ENCODE measurements around the gene ALPL. TPM values are rescaled to one million over a fixed set of nuclear protein-coding genes. Genes with fewer than 3 reads are reported as not detected.

The ALPL gene
- total and polyA plus RNA-seq, 7 donors: 0.36 to 7.8 (median 2.3) TPM

DNA sequence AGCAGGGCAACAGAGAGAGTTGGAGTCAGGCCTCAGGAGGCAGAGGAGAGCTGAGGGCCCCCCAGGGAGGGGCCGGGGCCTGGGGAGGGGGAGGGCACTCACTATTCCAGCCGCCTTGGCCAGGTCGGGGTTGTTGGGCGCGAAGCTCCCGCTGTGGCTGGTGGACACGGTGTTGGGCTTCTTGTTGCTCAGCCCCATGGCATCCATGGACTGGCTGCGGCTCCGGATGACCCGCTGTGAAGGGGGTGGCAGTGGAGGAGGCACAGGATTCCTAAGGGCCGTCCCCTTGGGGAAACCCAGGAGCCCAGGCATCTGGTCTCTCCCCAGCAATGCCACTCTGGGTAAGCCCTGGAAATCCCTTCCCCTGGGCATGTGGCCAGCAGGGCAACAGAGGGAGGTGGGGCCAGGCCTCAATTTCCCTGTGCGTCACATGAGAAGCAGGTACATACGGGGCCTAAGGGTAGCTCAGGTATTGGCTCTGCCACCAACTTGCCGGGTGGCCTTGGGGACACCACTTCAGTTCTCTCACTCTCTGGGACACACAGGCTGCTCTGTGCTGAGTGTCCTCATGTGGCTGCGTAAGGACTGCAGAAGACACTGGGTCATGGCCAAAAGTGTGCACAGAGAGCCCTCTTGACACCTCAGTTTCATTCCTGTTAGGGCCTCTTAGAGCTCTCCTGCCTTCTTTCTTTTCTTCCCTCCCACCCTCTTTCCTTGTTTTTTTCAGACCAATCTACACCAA, 96.9 kb downstream of the ALPL start:
- H3K4me1 ChIP-seq: no peaks in the 10 kb centered on the region
- intact Hi-C loops (cut with DNase I): no loop called here
- peaks cover 0 to 2% (median 0%) of the 10 kb centered on the region in 3 donors for H3K27me3 ChIP-seq
- no peak overlapping the region for H3K27ac ChIP-seq
- no peak overlapping the region for H3K4me3 ChIP-seq
- no peak for TF ChIP-seq POLR2AphosphoS5 (IDR thresholded peaks at IDR 0.05)
- TF ChIP-seq, protein P1, sequence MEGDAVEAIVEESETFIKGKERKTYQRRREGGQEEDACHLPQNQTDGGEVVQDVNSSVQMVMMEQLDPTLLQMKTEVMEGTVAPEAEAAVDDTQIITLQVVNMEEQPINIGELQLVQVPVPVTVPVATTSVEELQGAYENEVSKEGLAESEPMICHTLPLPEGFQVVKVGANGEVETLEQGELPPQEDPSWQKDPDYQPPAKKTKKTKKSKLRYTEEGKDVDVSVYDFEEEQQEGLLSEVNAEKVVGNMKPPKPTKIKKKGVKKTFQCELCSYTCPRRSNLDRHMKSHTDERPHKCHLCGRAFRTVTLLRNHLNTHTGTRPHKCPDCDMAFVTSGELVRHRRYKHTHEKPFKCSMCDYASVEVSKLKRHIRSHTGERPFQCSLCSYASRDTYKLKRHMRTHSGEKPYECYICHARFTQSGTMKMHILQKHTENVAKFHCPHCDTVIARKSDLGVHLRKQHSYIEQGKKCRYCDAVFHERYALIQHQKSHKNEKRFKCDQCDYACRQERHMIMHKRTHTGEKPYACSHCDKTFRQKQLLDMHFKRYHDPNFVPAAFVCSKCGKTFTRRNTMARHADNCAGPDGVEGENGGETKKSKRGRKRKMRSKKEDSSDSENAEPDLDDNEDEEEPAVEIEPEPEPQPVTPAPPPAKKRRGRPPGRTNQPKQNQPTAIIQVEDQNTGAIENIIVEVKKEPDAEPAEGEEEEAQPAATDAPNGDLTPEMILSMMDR (IDR thresholded peaks at IDR 0.05): no peak
- TF ChIP-seq POLR2A (IDR thresholded peaks at IDR 0.05): no peak
- no peak for TF ChIP-seq EP300 (IDR thresholded peaks at IDR 0.05)
- WGBS, 2 donors: 87 to 94% methylated on average over 15 of the region's 15 CpGs
- no peak for DNase-seq
- H3K9me3 ChIP-seq: no peaks in the 10 kb centered on the region
- no peaks in the 10 kb centered on the region for H3K36me3 ChIP-seq

- no peaks in the 10 kb centered on the region for H3K4me1 ChIP-seq
- no peaks in the 10 kb centered on the region for H3K9me3 ChIP-seq
- DNase-seq: peak; percentile 71
- TF ChIP-seq, protein P1 (IDR thresholded peaks at IDR 0.05): no peak
- no peak for TF ChIP-seq EP300 (IDR thresholded peaks at IDR 0.05)
- TF ChIP-seq POLR2AphosphoS5 (IDR thresholded peaks at IDR 0.05): no peak
- TF ChIP-seq POLR2A (IDR thresholded peaks at IDR 0.05): no peak
- 23 to 43% methylated on average over 37 of the region's 37 CpGs for WGBS, 2 donors
- no peaks in the 10 kb centered on the region for H3K36me3 ChIP-seq
- no peak overlapping the region for H3K27ac ChIP-seq
- no peak overlapping the region for H3K4me3 ChIP-seq
- no peaks in the 10 kb centered on the region for H3K27me3 ChIP-seq
- intact Hi-C loops (cut with DNase I): no loop called here
These were observed 98.6 kb downstream of the ALPL start for GRCh38 chr1:21607549-21608529.

GRCh38 chr1:21608798-21609197, 99.6 kb downstream of the ALPL start:
- Histone ChIP-seq H3K36me3 (no peaks in the 10 kb centered on the region), H3K27me3 (no peaks in the 10 kb centered on the region), H3K9me3 (no peaks in the 10 kb centered on the region), H3K4me3 (no peak overlapping the region), H3K27ac (no peak overlapping the region), H3K4me1 (no peaks in the 10 kb centered on the region)
- WGBS, 2 donors: 72 to 77% methylated on average over 4 of the region's 4 CpGs
- TF ChIP-seq POLR2A (IDR thresholded peaks at IDR 0.05) (no peak), EP300 (IDR thresholded peaks at IDR 0.05) (no peak), POLR2AphosphoS5 (IDR thresholded peaks at IDR 0.05) (no peak)
- TF ChIP-seq, protein P1 (IDR thresholded peaks at IDR 0.05): no peak
- DNase-seq: no peak
- intact Hi-C loops (cut with DNase I): no loop called here

- intact Hi-C loops (cut with DNase I): no loop called here
- Histone ChIP-seq H3K4me1 (no peaks in the 10 kb centered on the region), H3K9me3 (no peaks in the 10 kb centered on the region), H3K36me3 (no peaks in the 10 kb centered on the region), H3K27me3 (no peaks in the 10 kb centered on the region), H3K4me3 (no peak overlapping the region), H3K27ac (no peak overlapping the region)
- TF ChIP-seq POLR2AphosphoS5 (IDR thresholded peaks at IDR 0.05) (no peak), EP300 (IDR thresholded peaks at IDR 0.05) (no peak), POLR2A (IDR thresholded peaks at IDR 0.05) (no peak)
- TF ChIP-seq, protein P1 (IDR thresholded peaks at IDR 0.05): no peak
- 73 to 89% methylated on average over 16 of the region's 16 CpGs for WGBS, 2 donors
- DNase-seq: no peak
These were observed 100.8 kb downstream of the ALPL start for GRCh38 chr1:21610027-21610426.
